RPMI7951 (cell line): Measurements from ENCODE around the gene ACSBG1. TPM values are rescaled to one million over a fixed set of nuclear protein-coding genes. Genes with fewer than 3 reads are reported as not detected.
A peak's percentile ranks its signal among the peaks of the same experiment; 100 is the strongest.
"Not testable (repeated sequence)": the region's sequence is repeated elsewhere in the genome, so short reads cannot be mapped to it uniquely, and the experiment has no call there.

Experiments
- DNase-seq: peaks from one replicate; pipeline ENCODE4 v3.0.0-alpha.2; 2012; ENCODE audit warnings: low read depth
- total RNA-seq: library from RNA; depleted of rRNA; stranded (reverse); fragments of >200 nt; shearing (Covaris generic); gene quantifications from 2 replicates; pipeline ENCODE4 v1.2.3, GENCODE V29; 2014

ACSBG1 gene
- total RNA-seq, 1 experiment from 2014 or later, result 0.24 TPM

- DNase-seq, result no peak
These were observed 16.8 kb upstream of the ACSBG1 start for GRCh38 chr15:78251136-78251535.

- DNase-seq, result no peak
These were observed 14.8 kb upstream of the ACSBG1 start for GRCh38 chr15:78249131-78249530.

GRCh38 chr15:78247911-78248310 is 13.5 kb upstream of the ACSBG1 start:
- no peak for DNase-seq

- DNase-seq, result not testable (repeated sequence)
These were observed 11.7 kb upstream of the ACSBG1 start for GRCh38 chr15:78245976-78246620.

GRCh38 chr15:78245392-78245791 is 11.0 kb upstream of the ACSBG1 start:
- DNase-seq, result not testable (repeated sequence)

GRCh38 chr15:78244893-78245292 is 10.5 kb upstream of the ACSBG1 start:
- DNase-seq, result no peak

- no peak for DNase-seq
These were observed 9.7 kb upstream of the ACSBG1 start for GRCh38 chr15:78244101-78244500.

GRCh38 chr15:78243491-78243941 is 9.2 kb upstream of the ACSBG1 start:
- peak; percentile 21 for DNase-seq

- no peak for DNase-seq
These were observed 8.7 kb upstream of the ACSBG1 start for GRCh38 chr15:78243058-78243457.

GRCh38 chr15:78242128-78242527 is 7.8 kb upstream of the ACSBG1 start:
- no peak for DNase-seq

GRCh38 chr15:78241017-78241416 is 6.7 kb upstream of the ACSBG1 start:
- DNase-seq, result peak; percentile 67

GRCh38 chr15:78239811-78240210 is 5.4 kb upstream of the ACSBG1 start:
- DNase-seq, result no peak

GRCh38 chr15:78237146-78237545 is 2.8 kb upstream of the ACSBG1 start:
- no peak for DNase-seq

GRCh38 chr15:78236491-78236890 is 2.1 kb upstream of the ACSBG1 start:
- no peak for DNase-seq

- no peak for DNase-seq
These were observed 869 bp downstream of the ACSBG1 start for GRCh38 chr15:78233496-78233895.

GRCh38 chr15:78232951-78233350 is 1.4 kb downstream of the ACSBG1 start:
- no peak for DNase-seq

- no peak for DNase-seq
These were observed 4.6 kb downstream of the ACSBG1 start for GRCh38 chr15:78229431-78230406.

GRCh38 chr15:78228356-78228996 is 5.9 kb downstream of the ACSBG1 start:
- no peak for DNase-seq

- DNase-seq, result no peak
These were observed 8.4 kb downstream of the ACSBG1 start for GRCh38 chr15:78225783-78226541.

- no peak for DNase-seq
These were observed 10.3 kb downstream of the ACSBG1 start for GRCh38 chr15:78224023-78224411.

GRCh38 chr15:78223396-78224022 is 10.9 kb downstream of the ACSBG1 start:
- no peak for DNase-seq
